GM21786 (cell line): ENCODE measurements around the gene GPR146.

ENCODE experiments used
- ATAC-seq: cut with Tn5 transposase; IDR thresholded peaks from one replicate; pipeline ENCODE4 v1.9.1; 2021; ENCODE audit not compliant: unreplicated experiment

GPR146 gene

DNA sequence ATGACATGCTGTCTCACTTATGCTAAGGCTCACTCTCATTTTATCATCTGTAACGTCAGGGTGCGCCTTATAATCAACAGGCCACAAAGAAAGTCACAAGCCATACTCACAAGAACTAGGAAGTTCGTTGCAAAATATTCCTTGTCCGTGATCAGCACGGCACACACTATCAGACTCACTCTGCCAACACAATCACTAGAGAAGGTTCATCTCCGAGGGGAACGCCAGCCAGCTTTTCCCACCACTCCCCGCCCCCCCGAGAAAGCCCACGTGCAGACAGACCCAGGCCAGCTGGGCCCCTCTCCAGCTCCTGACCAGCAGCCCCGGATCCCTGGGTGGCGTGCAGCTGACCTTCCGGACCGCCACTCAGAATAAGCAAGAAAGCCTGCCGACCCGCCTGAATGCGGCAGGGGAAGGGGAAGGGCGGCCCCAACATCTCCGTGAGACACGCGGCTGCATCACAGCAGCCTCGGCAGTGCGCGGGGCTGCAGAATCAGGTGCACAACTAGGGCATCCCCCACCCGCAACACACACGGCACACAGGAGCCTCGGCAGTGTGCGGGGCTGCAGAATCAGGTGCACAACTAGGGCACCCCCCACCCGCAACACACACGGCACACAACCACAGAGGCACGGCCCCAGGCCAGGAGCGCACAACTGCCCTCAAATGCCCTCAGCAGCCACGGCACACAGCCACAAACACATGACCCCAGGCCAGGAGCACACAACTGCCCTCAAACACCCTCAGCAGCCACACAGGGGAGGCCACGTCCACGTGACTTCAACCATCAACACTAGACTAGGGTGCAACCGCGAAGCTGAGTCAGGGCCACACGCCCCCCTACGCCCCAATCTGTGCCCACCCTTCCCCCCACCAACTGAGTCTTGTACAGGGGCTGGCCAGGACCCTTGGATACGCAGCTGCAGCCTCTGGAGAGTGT, 2.5 kb upstream of the GPR146 start:
- ATAC-seq = no peak

DNA sequence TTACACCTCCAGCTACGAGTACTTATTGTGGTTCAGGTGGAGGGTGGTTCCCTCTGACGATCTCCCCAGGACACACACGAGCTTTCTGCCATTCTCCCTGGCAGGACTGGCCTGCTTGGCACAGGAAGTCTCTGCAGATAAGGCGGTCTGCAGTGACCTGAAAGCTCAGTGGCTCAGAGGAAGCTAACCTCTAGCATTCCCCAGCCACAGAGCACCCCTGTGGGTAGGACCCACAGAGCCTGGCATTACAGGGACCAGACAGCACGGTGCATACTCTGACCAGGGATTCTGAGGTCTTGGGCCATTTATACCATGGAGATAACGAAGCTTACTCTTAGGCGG, 1.9 kb upstream of the GPR146 start:
- ATAC-seq = no peak

DNA sequence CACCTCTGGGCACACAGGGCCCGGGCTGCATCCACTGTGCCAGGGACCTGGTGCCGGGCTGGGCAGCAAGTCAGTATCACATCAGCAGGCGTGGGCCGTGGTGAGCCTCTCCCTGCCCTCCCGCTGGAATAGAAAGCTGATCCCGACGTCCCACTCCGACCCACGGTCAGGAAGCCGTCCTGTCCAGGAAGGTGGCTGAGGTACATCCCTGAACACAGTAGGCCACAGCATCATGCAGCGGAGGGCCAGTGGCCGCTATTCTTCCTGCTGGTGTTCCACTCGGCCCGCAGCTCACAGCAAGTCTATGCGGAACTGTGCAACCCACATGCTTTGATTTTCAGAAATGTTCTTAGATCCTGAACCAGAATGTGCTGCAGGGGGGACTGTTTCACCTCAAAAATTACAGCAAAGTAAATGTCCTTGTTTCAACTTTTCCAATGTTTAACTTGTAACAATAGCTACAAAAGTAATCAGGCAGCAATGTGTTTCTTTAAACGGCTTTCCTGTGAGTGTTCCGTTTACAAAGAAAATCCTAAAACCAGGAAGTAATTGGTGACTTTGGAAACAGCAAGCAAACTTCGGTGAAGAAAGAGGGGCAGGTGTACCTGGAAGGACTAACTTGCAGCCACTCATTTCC, 676 bp upstream of the GPR146 start:
- ATAC-seq = no peak

DNA sequence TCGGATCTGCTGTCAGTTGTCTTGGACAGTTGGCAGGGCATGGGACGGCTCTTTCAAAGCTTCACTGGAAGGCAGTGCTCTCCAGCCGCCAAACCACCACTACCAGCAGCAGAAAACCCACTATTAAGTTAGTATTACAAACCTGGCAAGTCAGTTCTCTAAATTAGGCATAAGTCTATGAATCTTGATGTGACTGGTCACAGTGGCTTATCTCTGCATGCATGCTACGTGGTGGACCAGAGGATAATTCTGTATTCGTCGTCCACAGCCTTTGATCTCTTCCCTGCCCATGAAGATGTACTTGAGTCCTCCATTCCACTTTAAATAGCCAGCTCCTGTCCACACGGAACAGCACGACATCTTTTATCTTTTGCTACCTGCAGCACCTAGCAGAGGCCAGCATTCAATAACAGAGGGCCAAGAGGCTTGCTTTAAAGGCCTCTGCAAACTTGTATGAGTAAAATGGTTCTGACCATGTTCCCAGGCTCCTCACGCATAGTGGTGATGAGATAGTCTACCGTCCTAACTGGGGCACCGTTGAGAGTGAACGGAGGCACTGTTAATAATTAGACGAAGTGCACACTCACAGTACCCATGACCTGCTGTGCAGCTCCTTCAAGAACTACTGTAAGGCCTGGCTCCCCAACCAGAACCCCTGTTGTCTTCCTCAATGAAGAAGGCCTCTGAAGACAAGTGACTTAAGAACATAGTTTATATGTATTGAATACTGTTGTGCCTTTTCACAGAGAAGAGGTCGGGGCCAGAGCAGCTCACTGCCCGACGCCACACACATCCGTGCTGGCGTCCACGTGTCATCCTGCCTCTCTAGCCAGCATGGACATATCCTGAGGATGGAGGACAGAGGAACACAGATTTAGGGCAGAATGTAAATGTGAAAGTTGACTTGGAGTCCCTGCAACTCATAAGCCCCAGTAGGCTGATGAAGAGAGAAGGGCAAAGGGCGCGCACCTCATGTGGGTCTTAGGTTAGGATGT, 1.0 kb downstream of the GPR146 start:
- ATAC-seq = no peak

DNA sequence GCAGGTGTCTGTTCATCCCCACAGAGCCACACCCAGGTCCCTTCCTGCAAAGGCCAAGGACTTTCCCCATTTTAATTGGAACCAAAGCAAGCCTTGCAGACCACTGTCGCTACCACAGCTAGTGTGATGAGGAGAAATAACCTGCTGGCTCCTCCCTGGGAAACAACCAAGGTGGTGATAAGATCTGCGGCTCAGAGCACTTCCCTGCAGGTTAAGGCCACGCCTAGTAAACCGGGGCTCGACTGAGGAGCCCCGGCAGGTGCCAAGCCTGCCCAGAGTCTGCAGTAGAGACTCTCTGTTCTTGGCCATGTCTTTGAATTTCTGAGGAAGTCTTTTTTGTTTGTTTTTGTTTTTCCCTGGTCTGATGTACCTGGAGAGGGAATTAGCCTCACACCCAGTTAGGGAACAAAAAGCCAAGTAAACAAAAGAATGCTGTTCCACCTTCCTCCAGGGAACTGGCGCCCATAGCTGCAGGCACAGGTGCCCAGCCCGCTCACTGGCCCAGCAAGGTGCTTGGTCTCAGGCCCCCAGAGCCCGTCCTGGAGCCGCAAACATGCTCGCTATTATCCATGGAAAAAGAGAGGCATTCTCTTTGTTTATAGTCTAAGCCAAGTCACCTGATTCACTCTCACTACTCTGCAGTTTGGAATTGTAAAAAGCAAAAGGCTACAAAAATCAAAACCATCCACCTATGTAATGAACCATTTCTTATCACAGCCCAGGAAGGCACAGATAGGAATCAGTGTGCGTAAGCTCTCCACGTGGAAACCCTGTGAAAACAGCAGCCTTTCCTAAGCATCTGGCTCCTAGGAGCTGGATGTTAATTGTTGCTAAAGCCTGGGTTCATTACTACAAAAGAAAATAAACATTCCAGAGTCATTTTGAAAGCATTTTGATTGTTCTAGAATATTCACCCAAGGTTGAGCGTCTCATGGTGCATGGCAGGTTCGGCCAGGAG, 2.7 kb downstream of the GPR146 start:
- no peak for ATAC-seq

DNA sequence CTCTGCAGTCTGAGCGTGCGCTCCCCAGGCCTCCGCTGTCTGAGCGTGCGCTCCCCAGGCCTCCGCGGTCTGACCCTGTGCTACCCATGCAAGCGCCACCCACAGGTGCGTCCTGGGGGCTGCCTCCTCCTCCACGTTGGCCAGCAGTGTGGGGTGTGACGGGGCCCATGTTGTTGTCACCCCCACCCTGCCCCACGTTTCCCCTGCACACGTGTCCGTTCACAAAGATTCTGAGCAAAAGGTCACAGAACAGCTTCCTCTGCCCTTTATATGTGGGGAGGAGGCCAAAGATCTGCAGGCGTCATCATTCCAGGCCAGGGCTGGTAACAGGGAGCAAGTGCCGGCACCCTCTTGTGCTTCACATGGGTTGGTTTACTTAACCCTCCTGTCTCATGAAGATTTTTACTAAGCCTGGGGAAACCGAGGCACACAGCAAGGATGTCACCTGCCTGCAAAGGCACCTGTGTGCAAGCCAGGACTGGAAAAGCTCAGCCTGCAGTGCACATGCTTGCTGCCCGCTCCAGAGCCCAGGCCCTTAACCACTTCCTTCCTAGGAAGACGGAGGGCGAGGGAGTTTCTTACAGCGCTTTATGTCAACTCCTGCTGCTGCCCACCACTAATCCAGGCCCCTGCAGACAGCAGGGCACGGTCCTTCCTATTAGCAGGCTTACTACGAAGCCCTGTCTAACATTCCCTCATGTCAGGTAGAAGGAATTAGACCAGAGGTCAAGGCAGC, 4.8 kb downstream of the GPR146 start:
- ATAC-seq = no peak

DNA sequence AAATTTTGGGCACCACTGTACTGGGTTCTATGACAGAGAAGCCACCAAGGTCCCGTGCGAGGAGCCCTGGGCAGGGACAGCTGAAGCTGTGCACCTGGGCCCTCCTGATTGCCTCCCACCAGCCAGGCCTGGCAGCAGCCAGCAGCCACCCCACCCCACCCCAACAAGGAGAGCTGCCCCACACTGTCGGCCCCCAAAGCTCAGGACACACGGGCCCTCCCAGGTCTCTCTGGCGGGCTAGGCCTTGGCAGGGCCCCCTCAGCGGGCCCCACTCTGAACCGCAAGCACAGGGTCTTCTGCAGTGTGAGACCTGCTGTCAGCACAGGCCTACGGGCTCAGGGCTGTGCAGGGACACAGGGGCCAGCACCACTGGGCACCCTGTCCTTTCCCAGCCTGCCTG, 5.5 kb downstream of the GPR146 start:
- no peak for ATAC-seq

DNA sequence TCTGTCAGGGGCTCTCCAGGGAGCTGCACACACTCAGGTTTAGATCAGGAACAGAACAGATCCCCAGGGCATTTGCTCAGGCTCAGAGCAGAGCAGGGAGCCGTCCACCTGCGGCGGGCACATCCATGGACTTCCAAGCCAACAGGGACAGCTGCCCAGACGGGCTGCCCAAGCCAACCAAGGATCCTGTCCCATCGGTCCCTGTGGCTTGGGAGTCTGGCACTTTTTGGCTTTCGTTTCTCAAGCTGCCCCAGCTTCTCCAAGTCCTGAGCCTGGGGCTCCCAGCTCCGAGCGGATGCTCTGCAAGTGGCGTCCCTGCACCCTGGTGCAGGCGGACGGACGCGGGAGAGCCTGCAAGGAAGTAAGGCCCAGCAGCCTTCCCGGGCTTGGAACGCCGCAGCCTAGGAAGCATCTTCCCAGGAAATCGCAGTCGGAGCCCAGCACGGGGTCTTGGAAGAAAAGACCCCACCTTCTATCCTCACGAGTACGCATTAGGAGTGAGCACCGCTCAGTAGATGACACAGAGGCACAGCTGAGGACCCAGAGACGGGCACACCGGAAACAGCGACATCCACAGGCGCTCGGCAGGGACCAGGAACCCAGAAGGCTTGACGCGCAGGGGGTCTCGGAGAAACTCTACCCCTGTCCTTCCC, 6.0 kb downstream of the GPR146 start:
- no peak for ATAC-seq

DNA sequence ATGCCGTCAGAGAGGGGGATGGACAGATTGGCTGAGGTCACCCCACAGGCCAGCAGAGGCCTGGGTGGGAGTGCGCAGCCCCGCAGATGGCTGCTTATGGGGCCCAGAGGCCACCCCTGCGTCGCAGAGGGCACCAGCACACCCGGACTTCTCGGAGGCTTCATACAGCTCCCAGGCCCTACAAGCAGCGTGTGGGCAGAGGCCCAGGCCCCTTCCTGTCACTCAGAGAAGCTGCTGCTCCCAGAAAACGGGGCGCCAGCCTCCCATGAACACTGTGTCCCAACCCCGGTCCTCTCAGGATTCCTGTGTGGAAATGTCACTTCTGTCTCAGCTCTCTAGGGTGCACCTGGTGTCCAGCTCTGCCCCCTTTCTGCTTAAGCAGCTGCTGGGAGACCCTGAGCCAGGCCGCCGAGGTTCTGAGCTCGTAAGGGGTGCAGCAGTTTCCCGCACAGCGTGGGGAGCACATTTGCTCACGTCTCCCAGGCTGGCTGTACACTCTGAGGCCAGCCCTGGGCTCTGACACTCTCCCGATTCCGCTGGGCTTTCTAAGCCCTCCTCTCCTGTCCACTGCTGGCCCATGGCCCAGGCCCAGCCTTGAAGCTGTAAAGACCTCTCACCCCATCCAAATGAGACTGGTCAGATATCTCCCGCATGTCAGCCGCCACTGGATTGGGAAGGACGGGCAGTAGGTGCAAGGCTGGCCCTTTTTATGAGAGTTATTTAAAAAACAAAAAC, 6.8 kb downstream of the GPR146 start:
- ATAC-seq = no peak

DNA sequence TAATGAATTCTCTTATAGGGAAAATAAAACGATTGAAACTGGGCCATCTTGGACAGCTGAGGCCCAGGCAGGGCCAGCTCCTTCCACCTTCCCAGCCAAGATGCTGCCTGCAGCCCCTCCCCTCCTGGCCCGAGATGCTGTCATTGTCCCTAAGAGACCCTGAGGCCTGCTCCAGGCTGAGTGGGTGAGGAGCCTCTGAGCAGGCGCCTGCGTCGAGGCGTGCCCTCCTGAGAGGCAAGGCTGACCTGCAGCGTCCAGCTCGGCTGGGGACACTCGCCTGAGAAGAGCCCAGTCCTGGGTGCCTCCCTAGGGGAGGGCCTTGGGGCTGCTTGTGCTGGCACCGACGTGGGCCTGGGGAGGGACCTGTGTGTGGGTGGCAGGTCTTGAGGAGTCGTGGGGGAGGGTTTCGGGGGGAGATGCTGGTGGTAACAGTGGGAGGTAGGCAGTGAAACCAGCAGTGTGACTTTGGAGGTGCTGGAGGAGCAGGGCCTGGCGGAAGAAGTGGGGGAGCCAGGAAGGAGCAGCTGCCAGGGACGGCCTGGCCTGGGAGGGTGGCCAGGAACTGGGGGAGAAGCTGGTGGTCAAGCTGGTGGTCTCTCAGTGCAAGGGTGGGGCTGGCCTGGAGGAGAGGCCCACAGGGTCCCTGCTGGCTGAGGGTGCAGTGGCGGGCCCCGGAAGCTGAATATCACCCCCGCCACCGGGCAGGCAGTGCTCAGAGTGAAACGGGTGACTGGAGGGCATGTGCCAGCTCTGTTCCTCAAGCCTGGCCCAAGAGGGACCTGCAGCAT, 7.9 kb downstream of the GPR146 start:
- no peak for ATAC-seq

DNA sequence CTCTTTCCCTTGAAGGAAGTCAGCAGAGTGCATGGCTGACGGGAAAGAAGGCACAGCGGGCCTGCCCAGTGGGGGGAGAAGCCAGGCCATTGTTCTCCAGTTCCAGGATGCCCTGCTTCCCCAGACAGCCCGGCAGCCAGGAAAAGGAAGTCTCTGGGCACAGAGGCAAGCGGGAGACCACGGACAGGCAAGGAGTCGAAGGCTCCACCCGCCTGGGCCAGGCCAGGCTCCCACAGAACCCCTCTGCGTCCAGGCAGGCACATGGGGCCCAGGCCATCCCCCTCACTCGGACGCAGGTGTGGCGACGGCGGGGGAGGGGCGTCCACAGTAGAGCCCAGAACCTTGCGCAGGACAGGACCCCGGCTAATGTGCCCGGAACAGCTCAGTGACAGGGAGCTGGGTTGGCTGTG, 8.7 kb downstream of the GPR146 start:
- no peak for ATAC-seq

DNA sequence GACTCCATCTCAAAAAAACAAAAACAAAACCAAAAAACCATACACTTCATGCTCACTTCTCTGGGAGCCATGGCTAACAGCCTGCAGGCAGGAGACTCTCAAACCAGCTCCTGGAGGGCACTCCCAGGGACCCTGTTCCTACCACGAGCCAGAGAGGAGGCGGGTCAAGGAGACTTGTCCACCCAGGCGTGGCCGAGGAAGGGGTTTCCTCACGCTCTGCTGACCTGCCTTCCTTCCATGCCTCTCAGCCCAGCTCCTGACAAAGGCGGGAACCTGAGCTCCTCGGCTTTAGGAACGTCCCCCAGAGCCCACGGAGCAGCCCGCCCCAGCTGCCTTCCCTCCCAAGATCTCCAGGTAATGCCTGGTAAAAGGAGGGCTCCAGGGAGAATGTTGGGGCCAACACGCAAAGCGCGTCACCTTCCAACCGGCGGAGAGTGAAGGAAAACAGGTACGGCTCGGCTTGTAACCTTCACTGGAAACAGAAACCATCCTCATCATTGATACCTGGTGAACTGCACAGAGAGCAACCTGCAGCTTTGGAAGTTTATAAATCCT, 9.5 kb downstream of the GPR146 start:
- ATAC-seq = no peak

DNA sequence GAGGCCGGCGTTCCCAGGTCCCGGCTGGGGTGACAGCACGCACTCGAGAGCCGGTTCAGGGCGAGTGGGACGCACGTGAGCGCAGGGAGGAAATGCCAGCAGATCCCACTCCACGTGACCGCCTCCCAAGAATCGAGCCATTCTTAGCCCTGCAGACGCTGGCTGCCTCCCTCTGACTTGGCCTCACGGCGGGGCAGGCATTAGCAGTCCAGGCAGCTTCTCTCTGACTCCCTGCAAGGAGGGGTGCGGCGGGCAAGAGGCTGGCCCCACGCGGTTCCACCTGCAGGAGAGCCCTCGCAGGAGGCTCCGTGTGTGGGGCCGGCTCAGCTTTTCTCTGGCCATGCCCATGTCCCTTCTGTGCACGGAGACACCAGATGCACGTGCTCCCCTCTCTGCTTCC, 10.1 kb downstream of the GPR146 start:
- no peak for ATAC-seq

DNA sequence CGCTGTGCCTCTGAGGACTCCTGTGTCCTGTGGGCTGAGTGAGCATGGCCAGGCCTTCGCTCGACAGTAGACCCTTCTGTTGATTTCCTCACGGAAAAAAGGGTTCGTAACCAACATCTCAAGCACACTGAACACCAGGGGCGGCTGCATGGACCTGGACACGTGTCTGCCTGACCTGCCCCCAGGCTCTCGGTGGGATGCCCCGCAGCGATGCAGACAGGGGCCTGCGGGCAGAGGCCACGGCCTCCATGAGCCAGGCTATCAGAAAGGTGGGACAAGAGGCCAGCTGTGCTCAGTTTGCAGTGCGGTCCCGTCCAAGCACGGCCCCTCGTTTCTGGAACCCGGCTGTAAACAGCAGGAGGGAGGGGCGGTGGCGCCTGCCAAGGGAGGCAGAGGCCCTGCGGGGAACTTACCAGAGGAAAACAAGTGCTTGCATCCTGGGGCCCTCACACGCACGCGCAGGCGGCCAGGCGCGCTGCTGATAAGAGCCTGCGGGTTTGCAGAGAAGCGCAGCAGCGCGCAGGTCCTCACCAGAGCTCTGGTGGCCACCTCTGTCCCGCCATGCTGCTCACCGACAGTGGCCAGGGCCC, 10.6 kb downstream of the GPR146 start:
- peak; percentile 51 for ATAC-seq

DNA sequence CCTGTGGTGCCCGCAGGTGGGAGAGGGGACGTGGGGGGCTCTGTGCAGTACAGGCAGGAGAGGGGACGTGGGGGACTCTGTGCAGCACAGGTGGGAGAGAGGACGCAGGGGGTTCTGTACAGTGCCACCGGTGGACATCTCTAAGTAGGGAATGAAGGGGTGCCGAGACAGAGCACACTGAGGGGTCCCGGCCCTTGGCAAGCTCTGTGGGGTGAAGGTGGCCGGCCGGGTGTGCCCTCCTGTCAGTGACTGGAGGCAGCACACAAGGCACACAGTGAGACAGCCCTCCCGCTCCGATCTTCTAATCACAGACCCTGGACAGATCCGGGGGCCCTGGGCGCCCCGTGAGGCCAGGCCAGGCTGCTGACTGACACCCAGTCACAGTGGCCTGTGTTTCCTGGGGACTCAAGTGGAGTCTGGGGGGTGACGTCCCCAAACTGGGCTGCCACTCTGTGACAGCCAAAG, 11.2 kb downstream of the GPR146 start:
- no peak for ATAC-seq

DNA sequence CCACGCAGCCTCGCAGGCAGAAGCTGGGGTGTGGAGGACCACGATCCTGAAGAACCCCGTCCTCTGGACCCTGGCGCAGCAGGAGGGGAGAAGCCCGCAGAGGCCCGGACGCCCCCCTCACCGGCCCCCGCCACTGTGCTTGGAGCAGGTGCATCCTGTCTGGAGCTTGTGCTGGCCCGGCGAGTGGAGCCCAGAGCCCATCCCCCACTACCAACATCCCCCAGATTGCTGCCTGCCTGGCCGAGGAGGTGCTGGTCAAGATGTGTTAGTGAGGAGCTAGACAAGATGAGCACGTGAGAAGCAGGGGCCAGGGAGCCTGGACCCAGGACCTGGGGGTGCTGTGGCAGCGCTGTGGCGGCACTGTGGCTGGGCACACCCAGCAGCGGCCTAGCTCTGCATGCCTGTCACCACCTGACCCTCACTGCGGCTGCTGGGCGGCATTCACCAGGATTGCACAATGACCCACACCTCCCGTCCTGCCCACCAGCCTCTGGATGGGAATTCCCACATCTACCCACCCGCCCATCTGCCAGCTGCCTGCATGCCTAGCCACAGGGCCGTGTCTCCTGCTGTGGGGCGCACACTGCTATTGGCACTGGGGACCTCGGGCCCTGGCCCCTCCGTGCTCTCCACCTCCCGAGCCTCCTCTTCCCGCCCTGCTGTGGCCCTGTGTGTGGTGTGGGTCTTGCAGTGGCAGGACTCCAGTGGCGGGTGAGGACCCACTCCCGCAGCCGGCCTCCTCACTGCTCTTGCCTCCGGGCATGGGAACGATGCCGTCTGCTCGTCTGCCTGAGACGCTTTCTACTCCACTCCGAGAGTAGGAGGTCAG, 11.8 kb downstream of the GPR146 start:
- ATAC-seq = no peak
